SIG-M5 treated with dmso at 0.1 percent for 504 hours (cell line): Measurements from ENCODE around the gene DPYSL4.
"Not testable (repeated sequence)": the region's sequence is repeated elsewhere in the genome, so short reads cannot be mapped to it uniquely, and the experiment has no call there.

Source experiments
- DNase-seq: peaks from one replicate; lab custom pipeline; 2025; ENCODE audit not compliant: unreplicated experiment; lab: John Stamatoyannopoulos, UW

DPYSL4 gene

GRCh38 chr10:132149271-132149670, 37.5 kb upstream of the DPYSL4 start:
- DNase-seq = no peak

GRCh38 chr10:132149917-132150316, 36.8 kb upstream of the DPYSL4 start:
- DNase-seq = no peak

DNA sequence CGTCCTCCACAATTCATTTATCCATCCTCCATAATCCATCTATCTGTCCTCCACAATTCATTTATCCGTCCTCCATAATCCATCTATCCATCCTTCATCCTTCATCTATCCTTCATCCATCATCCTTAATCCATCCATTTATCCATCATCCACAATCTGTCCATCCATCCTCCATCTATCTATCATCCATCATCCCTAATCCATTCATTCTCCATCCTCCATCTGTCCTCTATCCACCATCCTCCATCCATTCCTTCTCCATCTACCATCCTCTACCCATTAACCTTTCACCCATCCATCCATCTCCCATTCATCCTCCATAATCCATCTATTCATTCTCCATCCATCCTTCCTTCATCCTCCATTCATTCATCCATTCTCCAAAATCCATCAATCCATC, 36.0 kb upstream of the DPYSL4 start:
- no peak for DNase-seq

- DNase-seq = no peak
These were observed 35.3 kb upstream of the DPYSL4 start for GRCh38 chr10:132151286-132151950.

DNA sequence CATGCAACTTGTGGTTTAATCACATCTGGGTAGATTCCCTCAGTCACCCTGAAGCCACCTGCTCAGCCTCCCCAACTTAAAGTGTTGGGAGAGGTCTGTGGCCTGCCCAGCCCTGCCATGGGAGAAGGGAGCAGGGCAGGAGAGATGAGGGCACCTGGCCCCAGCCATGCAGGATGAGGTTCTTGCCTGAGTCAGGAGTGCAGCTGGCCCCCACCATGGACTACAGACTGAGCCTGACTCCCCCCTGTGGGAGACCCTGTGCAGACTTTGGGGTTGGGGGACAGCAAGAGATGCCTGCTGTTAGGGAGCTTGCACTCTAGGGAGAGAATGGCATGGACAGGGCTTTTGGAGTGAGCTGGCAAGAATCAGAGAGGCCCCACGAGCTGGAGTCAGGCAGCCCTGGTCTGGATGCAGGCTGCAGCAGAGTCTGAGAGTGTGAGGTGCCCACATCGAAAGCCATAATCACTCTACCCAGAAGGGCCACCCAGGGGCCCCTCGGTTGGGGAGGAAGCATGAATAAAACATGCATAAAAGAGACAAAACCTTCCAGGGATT, 34.7 kb upstream of the DPYSL4 start:
- no peak for DNase-seq

DNA sequence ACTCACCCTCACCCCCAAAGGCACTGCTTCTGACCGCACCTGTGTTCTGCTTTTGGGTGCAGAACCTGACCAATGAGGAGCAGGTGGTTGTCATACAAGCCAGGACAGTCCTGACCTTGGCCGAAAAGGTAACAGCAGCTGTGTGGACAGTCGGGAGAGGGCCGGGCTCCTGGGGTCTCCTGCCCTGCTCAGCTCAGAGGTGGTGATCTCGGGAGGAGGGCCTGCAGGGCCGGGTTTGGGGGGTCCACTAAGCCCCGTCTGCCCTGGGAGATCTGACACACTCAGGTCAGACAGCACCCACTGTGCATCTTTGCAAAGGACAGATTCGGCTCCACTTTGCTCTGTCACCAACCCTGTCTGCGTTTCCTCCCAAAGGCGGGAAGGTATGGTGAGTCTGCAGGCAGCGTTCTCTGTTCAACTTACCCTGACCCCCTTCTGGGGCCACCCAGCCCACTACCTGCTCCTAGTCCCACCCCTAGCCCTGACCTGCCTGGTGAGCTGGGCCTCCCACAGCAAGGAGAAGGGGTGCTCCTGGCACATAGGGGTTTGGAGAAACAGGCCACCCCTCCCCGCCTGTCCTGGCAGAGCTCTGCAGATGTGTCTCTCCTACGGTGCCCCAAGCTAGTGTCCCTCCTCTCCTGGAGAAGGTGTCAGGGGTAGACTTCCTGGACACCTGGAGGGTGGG, 33.7 kb upstream of the DPYSL4 start:
- DNase-seq = no peak

DNA sequence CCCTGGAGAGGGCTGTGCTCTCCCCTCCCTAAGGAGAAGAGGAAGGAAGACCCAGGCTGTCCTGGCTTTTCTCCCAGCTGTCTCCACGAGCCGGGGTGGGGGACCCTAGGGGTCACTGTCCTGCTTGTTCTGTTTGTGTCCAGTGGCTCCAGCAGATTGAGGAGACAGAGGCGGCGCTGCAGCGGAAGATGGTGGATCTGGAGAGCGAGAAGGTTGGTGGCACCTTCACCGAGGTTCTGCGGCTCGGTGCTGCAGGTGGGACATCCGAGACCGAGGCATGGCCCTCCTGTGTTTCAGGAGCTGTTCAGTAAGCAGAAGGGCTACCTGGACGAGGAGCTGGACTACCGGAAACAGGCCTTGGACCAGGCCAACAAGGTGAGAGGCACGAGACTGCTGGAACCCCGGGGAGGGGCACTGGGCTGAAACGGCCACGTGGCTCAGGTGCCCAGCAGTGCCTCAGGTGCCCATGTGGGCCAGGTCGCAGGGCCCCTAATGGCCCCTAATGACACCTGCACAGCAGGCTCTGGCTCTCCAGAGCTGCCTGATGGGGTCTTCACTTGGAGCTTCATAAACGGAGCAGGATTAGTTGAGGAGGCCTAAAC, 33.0 kb upstream of the DPYSL4 start:
- no peak for DNase-seq

DNA sequence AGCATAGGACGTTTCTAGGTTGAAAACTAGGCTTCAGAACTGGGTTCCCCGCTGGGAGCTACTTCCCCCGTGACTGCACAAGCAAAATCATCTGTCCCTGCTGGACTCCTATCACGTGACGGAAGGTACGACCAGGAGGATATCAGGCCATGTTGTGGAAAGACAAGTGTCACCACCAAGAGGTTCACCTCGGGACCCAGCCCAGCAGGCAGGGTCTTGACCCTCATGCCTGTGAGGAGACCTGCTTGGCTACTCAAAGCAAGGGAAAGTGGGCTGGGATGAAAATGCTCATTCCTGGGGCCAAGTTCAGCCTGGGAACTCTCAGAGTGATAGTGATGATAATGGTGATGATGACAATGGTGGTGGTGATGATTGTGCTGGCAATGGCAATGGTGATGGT, 32.3 kb upstream of the DPYSL4 start:
- DNase-seq = no peak

DNA sequence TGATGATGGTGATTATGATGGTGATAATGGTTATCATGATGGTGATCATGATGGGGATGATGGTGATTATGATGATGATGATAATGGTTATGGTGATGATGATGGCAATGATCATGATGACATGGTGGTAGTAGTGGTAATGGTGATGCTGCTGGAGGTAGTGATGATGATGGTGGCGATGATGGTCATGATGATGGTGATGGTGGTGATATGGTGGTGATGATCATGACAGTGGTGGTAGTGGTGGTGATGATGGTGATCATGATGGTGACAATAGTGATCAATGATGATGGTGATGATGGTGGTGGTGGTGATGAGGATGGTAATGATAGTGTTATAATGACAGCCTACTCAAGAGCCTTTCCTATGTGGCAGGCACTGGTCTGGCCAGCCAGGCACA, 31.8 kb upstream of the DPYSL4 start:
- DNase-seq = no peak

- DNase-seq = no peak
These were observed 30.9 kb upstream of the DPYSL4 start for GRCh38 chr10:132155723-132156381.

- DNase-seq = no peak
These were observed 30.4 kb upstream of the DPYSL4 start for GRCh38 chr10:132156382-132156781.

GRCh38 chr10:132157101-132157500, 29.6 kb upstream of the DPYSL4 start:
- DNase-seq = no peak

DNA sequence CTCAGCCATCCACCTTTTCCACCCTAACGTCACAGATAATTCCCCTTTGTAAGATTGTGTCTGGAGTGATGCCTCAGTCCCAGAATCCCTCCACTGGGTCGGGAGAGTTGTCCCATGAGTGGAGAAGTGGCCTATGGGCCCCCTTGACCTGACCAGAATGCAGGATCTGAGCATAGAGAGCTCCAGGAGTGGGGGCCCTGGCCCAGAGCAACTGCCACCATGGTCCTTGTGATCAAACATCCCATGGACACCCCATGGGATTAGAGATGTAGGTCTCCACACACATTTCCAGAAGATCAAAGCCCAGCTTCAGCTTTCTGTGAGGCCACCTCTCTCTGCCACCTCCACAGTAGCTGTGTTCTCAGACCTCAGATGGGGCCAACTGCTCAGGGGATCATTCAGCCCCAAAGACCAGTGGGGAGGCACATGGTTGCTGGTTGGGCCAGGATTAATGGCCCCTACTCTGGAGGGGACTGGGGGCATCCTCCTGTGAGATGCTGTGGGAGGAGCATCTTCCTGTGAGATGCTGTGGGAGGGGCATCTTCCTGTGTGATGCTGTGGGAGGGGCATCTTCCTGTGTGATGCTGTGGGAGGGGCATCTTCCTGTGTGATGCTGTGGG, 28.5 kb upstream of the DPYSL4 start:
- no peak for DNase-seq

DNA sequence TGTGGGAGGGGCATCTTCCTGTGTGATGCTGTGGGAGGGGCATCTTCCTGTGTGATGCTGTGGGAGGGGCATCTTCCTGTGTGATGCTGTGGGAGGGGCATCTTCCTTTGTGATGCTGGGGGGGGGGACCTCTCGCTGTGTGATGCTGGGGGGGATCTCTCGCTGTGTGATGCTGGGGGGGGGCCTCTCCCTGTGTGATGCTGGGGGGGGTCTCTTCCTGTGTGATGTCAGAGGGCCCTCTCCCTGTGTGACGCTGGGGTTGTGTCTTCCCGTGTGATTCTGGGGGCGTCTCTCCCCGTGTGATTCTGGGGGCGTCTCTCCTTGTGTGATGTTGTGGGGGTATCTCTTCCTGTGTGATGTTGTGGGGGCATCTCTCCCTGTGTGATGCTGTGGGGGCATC, 27.9 kb upstream of the DPYSL4 start:
- DNase-seq = no peak

DNA sequence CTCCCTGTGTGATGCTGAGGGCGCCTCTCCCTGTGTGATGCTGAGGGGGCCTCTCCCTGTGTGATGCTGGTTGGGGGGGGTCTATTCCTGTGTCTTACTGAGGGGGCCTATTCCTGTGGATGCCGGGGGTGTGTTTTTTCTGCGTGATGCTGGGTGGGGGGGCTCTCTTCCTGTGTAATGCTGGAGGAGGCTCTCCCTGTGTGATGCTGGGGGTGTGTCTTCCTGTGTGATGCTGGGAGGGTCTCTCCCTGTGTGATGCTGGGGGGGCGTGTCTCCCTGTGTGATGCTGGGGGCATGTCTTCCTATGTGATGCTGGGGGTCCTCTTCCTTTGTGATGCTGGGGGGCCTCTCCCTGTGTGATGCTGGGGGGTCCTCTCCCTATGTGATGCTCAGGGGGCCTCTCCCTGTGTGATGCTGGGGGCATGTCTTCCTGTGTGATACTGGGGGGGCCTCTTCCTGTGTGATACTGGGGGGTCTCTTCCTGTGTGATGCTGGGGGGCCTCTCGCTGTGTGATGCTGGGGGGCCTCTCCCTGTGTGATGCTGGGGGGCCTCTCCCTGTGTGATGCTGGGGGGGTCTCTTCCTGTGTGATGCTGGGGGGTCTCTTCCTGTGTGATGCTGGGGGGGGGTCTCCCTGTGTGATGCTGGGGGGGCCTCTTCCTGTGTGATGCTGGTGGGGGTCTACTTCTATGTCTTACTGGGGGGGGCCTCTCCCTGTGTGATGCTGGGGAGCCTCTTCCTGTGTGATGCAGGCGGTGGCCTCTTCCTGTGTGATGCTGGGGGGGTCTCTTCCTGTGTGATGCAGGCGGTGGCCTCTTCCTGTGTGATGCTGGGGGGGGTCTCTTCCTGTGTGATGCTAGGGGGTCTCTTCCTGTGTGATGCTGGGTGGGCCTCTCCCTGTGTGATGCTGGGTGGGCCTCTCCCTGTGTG, 27.2 kb upstream of the DPYSL4 start:
- DNase-seq = not testable (repeated sequence)

DNA sequence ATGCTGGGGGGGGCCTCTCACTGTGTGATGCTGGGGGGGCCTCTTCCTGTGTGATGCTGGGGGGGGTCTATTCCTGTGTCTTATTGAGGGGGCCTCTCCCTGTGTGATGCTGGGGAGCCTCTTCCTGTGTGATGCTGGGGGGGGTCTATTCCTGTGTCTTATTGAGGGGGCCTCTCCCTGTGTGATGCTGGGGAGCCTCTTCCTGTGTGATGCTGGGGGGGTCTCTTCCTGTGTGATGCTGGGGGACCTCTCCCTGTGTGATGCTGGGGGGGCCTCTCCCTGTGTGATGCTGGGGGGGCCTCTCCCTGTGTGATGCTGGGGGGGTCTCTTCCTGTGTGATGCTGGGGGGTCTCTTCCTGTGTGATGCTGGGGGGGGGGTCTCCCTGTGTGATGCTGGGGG, 26.5 kb upstream of the DPYSL4 start:
- not testable (repeated sequence) for DNase-seq

GRCh38 chr10:132160834-132161622, 25.7 kb upstream of the DPYSL4 start:
- DNase-seq = not testable (repeated sequence)

DNA sequence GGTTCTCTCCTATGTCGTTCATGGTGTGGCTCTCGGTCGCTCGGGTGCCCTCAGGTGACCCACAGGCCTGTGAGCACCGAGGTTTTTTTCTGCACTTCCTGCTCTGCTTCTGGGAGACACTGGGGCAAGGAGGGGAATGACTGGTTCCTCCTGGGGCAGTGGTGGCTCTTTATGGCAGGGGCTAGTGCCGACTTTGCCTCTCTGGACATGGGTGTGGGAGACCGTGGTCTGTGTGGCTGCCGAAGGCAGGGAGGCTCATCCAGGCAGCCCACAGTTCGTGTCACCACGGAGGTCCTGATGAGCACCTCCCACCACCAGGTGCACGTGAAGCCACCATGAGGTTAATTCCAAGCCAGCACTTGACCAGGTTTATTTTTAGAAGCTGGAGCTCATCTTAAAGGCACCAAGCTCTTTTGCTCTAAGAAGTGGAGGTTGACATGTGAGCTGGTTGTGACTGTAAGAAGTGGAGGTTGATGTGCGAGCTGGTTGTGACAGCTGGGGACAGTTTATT, 24.7 kb upstream of the DPYSL4 start:
- no peak for DNase-seq
